ES-I3 (cell line): ENCODE results near the gene STX5.
"Not testable (repeated sequence)": the region's sequence is repeated elsewhere in the genome, so short reads cannot be mapped to it uniquely, and the experiment has no call there.

Source experiments
- H3K36me3 ChIP-seq: 2 replicates; pipeline ENCODE4 v1.6.1; 2013; ENCODE audit warnings: mild to moderate bottlenecking, low read length, control low read depth, moderate library complexity; ENCODE audit not compliant: insufficient read depth
- H3K4me1 ChIP-seq: 2 replicates; pipeline ENCODE4 v1.6.1; 2013; ENCODE audit warnings: mild to moderate bottlenecking, control low read depth, low read length; ENCODE audit not compliant: insufficient read depth
- H3K9ac ChIP-seq: 2 replicates; pipeline ENCODE4 v1.6.1; 2013; ENCODE audit warnings: low read depth, mild to moderate bottlenecking, low read length, moderate library complexity
- H3K9me3 ChIP-seq: 2 replicates; pipeline ENCODE4 v1.6.1; 2013; ENCODE audit warnings: mild to moderate bottlenecking, low read length, moderate library complexity; ENCODE audit not compliant: control insufficient read depth, insufficient read depth

The STX5 gene

GRCh38 chr11:62859281-62859703 lies 27.4 kb upstream of the STX5 start:
- H3K36me3 ChIP-seq, result peaks cover 24% of the 10 kb centered on the region
- H3K9me3 ChIP-seq, H3K9ac ChIP-seq: not testable (repeated sequence)
- peaks cover 33% of the 10 kb centered on the region for H3K4me1 ChIP-seq

GRCh38 chr11:62858201-62858600 lies 26.4 kb upstream of the STX5 start:
- Histone ChIP-seq H3K9me3 (no peaks in the 10 kb centered on the region), H3K9ac (peak overlapping the region; percentile 71), H3K4me1 (peaks cover 29% of the 10 kb centered on the region), H3K36me3 (peaks cover 27% of the 10 kb centered on the region)

- Histone ChIP-seq H3K9ac (peak overlapping the region; percentile 71), H3K9me3 (no peaks in the 10 kb centered on the region), H3K4me1 (peaks cover 24% of the 10 kb centered on the region), H3K36me3 (peaks cover 31% of the 10 kb centered on the region)
These were observed 25.7 kb upstream of the STX5 start for GRCh38 chr11:62857541-62857982.

GRCh38 chr11:62856333-62856895 lies 24.6 kb upstream of the STX5 start:
- Histone ChIP-seq H3K9me3 (no peaks in the 10 kb centered on the region), H3K9ac (peak overlapping the region; percentile 71), H3K4me1 (peaks cover 15% of the 10 kb centered on the region), H3K36me3 (peaks cover 38% of the 10 kb centered on the region)

GRCh38 chr11:62855571-62856332 lies 23.9 kb upstream of the STX5 start:
- Histone ChIP-seq H3K36me3 (peaks cover 38% of the 10 kb centered on the region), H3K4me1 (peaks cover 9% of the 10 kb centered on the region; the same call in 1 of the 2 replicates), H3K9ac (peak overlapping the region; percentile 86), H3K9me3 (no peaks in the 10 kb centered on the region)

GRCh38 chr11:62854825-62855570 lies 23.1 kb upstream of the STX5 start:
- Histone ChIP-seq H3K4me1 (peaks cover 8% of the 10 kb centered on the region; the same call in 1 of the 2 replicates), H3K9ac (peak overlapping the region; percentile 86), H3K9me3 (no peaks in the 10 kb centered on the region), H3K36me3 (peaks cover 38% of the 10 kb centered on the region)

- Histone ChIP-seq H3K9me3 (no peaks in the 10 kb centered on the region), H3K36me3 (peaks cover 36% of the 10 kb centered on the region), H3K4me1 (0 out of 2 replicates have a peak, but pooled peaks cover 3% of the 10 kb centered on the region), H3K9ac (peak overlapping the region; percentile 86)
These were observed 22.4 kb upstream of the STX5 start for GRCh38 chr11:62854013-62854824.

GRCh38 chr11:62853279-62853965 lies 21.6 kb upstream of the STX5 start:
- Histone ChIP-seq H3K9me3 (no peaks in the 10 kb centered on the region), H3K4me1 (0 out of 2 replicates have a peak, but pooled peaks cover 3% of the 10 kb centered on the region), H3K36me3 (peaks cover 36% of the 10 kb centered on the region), H3K9ac (peak overlapping the region; percentile 86)

- peak overlapping the region; percentile 86; the same call in 1 of the 2 replicates for H3K9ac ChIP-seq
- H3K4me1 ChIP-seq, result 0 out of 2 replicates have a peak, but pooled peaks cover 3% of the 10 kb centered on the region
- no peaks in the 10 kb centered on the region for H3K9me3 ChIP-seq
- peaks cover 36% of the 10 kb centered on the region for H3K36me3 ChIP-seq
These were observed 20.8 kb upstream of the STX5 start for GRCh38 chr11:62852523-62853188.

- H3K4me1 ChIP-seq, result 0 out of 2 replicates have a peak, but pooled peaks cover 3% of the 10 kb centered on the region
- no peak overlapping the region for H3K9ac ChIP-seq
- no peaks in the 10 kb centered on the region for H3K9me3 ChIP-seq
- peaks cover 36% of the 10 kb centered on the region for H3K36me3 ChIP-seq
These were observed 20.1 kb upstream of the STX5 start for GRCh38 chr11:62851807-62852522.

GRCh38 chr11:62850911-62851806 lies 19.3 kb upstream of the STX5 start:
- peaks cover 36% of the 10 kb centered on the region for H3K36me3 ChIP-seq
- H3K9me3 ChIP-seq, result 0 out of 2 replicates have a peak, but pooled peaks cover 2% of the 10 kb centered on the region
- no peak overlapping the region for H3K9ac ChIP-seq
- 0 out of 2 replicates have a peak, but pooled peaks cover 3% of the 10 kb centered on the region for H3K4me1 ChIP-seq
